Measurements from ENCODE around the gene ADH1B. TPM values are rescaled to one million over a fixed set of nuclear protein-coding genes. Genes with fewer than 3 reads are reported as not detected.

Gene ADH1B
- total and polyA plus RNA-seq, 10 of the 15 experiments (the other 5 are each of a cell fraction or from before 2014, with no cell fraction given) = 1.3 TPM; not detected in 9

GRCh38 chr4:99351487-99351886 is 30.3 kb upstream of the ADH1B start (continued):
- TF ChIP-seq, protein P1, sequence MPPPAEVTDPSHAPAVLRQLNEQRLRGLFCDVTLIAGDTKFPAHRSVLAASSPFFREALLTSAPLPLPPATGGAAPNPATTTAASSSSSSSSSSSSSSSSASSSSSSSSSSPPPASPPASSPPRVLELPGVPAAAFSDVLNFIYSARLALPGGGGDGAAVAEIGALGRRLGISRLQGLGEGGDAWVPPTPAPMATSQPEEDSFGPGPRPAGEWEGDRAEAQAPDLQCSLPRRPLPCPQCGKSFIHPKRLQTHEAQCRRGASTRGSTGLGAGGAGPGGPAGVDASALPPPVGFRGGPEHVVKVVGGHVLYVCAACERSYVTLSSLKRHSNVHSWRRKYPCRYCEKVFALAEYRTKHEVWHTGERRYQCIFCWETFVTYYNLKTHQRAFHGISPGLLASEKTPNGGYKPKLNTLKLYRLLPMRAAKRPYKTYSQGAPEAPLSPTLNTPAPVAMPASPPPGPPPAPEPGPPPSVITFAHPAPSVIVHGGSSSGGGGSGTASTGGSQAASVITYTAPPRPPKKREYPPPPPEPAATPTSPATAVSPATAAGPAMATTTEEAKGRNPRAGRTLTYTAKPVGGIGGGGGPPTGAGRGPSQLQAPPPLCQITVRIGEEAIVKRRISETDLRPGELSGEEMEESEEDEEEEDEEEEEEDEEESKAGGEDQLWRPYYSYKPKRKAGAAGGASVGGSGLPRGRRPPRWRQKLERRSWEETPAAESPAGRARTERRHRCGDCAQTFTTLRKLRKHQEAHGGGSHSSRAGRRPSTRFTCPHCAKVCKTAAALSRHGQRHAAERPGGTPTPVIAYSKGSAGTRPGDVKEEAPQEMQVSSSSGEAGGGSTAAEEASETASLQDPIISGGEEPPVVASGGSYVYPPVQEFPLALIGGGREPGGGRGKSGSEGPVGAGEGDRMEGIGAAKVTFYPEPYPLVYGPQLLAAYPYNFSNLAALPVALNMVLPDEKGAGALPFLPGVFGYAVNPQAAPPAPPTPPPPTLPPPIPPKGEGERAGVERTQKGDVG (CRISPR knock-in tag; IDR thresholded peaks at IDR 0.05) = no peak
- no peak for TF ChIP-seq SMAD1 (IDR thresholded peaks at IDR 0.05; ENCODE audit: low read depth, partially characterized antibody)
- TF ChIP-seq RBBP5 (conservative IDR thresholded peaks at IDR 0.05) = no peak
- TF ChIP-seq IRF4 (IDR thresholded peaks at IDR 0.05; ENCODE audit: low read depth, low read length) = no peak
- TF ChIP-seq, protein P2, sequence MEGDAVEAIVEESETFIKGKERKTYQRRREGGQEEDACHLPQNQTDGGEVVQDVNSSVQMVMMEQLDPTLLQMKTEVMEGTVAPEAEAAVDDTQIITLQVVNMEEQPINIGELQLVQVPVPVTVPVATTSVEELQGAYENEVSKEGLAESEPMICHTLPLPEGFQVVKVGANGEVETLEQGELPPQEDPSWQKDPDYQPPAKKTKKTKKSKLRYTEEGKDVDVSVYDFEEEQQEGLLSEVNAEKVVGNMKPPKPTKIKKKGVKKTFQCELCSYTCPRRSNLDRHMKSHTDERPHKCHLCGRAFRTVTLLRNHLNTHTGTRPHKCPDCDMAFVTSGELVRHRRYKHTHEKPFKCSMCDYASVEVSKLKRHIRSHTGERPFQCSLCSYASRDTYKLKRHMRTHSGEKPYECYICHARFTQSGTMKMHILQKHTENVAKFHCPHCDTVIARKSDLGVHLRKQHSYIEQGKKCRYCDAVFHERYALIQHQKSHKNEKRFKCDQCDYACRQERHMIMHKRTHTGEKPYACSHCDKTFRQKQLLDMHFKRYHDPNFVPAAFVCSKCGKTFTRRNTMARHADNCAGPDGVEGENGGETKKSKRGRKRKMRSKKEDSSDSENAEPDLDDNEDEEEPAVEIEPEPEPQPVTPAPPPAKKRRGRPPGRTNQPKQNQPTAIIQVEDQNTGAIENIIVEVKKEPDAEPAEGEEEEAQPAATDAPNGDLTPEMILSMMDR (IDR thresholded peaks at IDR 0.05 in 2 of 3, conservative IDR thresholded peaks at IDR 0.05 in 1 of 3; ENCODE audit: control insufficient read depth in 2 of 3, extremely low read depth in 1 of 3, insufficient read depth in 1 of 3, low read depth in 3 of 3, low read length in 3 of 3) = no peak
- TF ChIP-seq, protein P3, sequence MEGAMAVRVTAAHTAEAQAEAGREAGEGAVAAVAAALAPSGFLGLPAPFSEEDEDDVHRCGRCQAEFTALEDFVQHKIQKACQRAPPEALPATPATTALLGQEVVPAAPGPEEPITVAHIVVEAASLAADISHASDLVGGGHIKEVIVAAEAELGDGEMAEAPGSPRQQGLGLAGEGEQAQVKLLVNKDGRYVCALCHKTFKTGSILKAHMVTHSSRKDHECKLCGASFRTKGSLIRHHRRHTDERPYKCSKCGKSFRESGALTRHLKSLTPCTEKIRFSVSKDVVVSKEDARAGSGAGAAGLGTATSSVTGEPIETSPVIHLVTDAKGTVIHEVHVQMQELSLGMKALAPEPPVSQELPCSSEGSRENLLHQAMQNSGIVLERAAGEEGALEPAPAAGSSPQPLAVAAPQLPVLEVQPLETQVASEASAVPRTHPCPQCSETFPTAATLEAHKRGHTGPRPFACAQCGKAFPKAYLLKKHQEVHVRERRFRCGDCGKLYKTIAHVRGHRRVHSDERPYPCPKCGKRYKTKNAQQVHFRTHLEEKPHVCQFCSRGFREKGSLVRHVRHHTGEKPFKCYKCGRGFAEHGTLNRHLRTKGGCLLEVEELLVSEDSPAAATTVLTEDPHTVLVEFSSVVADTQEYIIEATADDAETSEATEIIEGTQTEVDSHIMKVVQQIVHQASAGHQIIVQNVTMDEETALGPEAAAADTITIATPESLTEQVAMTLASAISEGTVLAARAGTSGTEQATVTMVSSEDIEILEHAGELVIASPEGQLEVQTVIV (IDR thresholded peaks at IDR 0.05; ENCODE audit: borderline replicate concordance, partially characterized antibody) = no peak
- no peak for TF ChIP-seq IRF3 (IDR thresholded peaks at IDR 0.05)
- no peak for TF ChIP-seq CHD2 (IDR thresholded peaks at IDR 0.05; ENCODE audit: borderline replicate concordance, low read depth, low read length)

Data from GM12878 (cell line).